Breast epithelium (tissue), 4 donors: ENCODE data around the gene VGLL1. TPM values are rescaled to one million over a fixed set of nuclear protein-coding genes. Genes with fewer than 3 reads are reported as not detected.

Experiments
- DNase-seq, 2 donors: peaks; one replicate each; pipeline ENCODE4 v3.0.0-alpha.2; 2019; ENCODE audit warnings: low spot score in 2 of 2
- H3K27ac ChIP-seq, 2 donors: fragments of 200-600 bp; sonication (generic) in 1 of 2; one replicate each; pipeline ENCODE4 v1.5.1; 2016 to 2019; ENCODE audit warnings: mild to moderate bottlenecking in 1 of 2
- H3K27me3 ChIP-seq, 2 donors: fragments of 200-600 bp; sonication (generic) in 1 of 2; one replicate each; pipeline versions ENCODE4 v1.5.1 to v1.6.0; 2017 to 2019; ENCODE audit warnings: control low read depth in 1 of 2, mild to moderate bottlenecking in 1 of 2
- H3K36me3 ChIP-seq: fragments of 200-600 bp; one replicate; pipeline ENCODE4 v1.5.1; 2019
- H3K4me1 ChIP-seq, 2 donors: fragments of 200-600 bp; sonication (generic); one replicate each; pipeline ENCODE4 v1.5.1; 2016 to 2019; ENCODE audit warnings: control low read depth in 1 of 2
- H3K4me3 ChIP-seq, 3 donors: fragments of 200-600 bp; sonication (generic); 1 replicate in 2 of 3; 2 replicates in 1 of 3; pipeline ENCODE4 v1.5.1; 2016 to 2019; ENCODE audit warnings: mild to moderate bottlenecking in 3 of 3, moderate library complexity in 2 of 3
- H3K9me3 ChIP-seq, 2 donors: fragments of 200-600 bp; sonication (generic) in 1 of 2; one replicate each; pipeline ENCODE4 v1.5.1; 2016 to 2019; ENCODE audit warnings: control low read depth in 1 of 2
- POLR2A ChIP-seq: fragments of 450-650 bp; IDR thresholded peaks from one replicate; pipeline ENCODE4 v1.6.1; 2016; ENCODE audit warnings: antibody characterized with exemption, mild to moderate bottlenecking, moderate library complexity
- POLR2AphosphoS5 ChIP-seq, 3 donors: sonication (generic); formaldehyde crosslinking; IDR thresholded peaks; one replicate each; pipeline ENCODE4 v1.6.1; 2017; ENCODE audit warnings: antibody characterized with exemption in 3 of 3
- intact Hi-C: fragments of 100-400 bp; cut with DNase I; formaldehyde crosslinking; loops from one replicate; pipeline ENCODE4 v1.15.1; 2023; ENCODE audit warnings: low total_unique reads
- total RNA-seq, 3 donors: library from RNA; depleted of rRNA; stranded (reverse); fragments of >200 nt; gene quantifications; one replicate each; pipeline ENCODE4 v1.1.0, GENCODE V29; 2016
- TF ChIP-seq, protein P1 (sequence below), 3 donors: fragments of 450-650 bp; IDR thresholded peaks; one replicate each; pipeline ENCODE4 v1.5.1; 2016 to 2017; ENCODE audit warnings: antibody characterized with exemption in 3 of 3, mild to moderate bottlenecking in 3 of 3, moderate library complexity in 3 of 3

The VGLL1 gene
- total RNA-seq, 3 donors from 2014 or later: 2.5 to 3.9 TPM; not detected in 1

DNA sequence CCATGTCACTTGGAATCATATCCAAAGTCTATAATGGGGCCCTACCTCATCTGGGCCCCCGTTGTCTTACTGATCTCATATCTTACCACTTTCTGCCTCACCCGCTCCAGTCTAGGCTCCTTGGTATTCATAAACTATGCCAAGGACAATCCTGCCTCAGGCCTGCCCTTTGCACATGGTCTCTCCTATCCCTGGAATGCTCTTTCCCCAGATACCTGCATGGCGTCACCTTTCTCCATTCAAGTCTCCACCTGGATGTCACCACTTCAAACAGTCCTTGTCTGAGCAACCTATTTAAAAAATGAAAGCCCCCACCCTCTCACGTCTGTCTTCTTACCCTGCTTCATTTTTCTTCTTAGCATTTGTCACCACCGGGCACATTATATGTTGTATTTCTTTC lies 8.2 kb downstream of the VGLL1 start:
- no peak for DNase-seq
- Histone ChIP-seq H3K9me3 (no peaks in the 10 kb centered on the region), H3K36me3 (no peaks in the 10 kb centered on the region), H3K4me3 (no peak overlapping the region), H3K27me3 (peaks cover 0 to 20% of the 10 kb centered on the region in 2 donors), H3K27ac (no peak overlapping the region), H3K4me1 (no peaks in the 10 kb centered on the region)
- TF ChIP-seq POLR2AphosphoS5 (IDR thresholded peaks at IDR 0.05) (no peak), POLR2A (no peak)
- TF ChIP-seq, protein P1, sequence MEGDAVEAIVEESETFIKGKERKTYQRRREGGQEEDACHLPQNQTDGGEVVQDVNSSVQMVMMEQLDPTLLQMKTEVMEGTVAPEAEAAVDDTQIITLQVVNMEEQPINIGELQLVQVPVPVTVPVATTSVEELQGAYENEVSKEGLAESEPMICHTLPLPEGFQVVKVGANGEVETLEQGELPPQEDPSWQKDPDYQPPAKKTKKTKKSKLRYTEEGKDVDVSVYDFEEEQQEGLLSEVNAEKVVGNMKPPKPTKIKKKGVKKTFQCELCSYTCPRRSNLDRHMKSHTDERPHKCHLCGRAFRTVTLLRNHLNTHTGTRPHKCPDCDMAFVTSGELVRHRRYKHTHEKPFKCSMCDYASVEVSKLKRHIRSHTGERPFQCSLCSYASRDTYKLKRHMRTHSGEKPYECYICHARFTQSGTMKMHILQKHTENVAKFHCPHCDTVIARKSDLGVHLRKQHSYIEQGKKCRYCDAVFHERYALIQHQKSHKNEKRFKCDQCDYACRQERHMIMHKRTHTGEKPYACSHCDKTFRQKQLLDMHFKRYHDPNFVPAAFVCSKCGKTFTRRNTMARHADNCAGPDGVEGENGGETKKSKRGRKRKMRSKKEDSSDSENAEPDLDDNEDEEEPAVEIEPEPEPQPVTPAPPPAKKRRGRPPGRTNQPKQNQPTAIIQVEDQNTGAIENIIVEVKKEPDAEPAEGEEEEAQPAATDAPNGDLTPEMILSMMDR (IDR thresholded peaks at IDR 0.05): no peak
- intact Hi-C loops: no loop called here

DNA sequence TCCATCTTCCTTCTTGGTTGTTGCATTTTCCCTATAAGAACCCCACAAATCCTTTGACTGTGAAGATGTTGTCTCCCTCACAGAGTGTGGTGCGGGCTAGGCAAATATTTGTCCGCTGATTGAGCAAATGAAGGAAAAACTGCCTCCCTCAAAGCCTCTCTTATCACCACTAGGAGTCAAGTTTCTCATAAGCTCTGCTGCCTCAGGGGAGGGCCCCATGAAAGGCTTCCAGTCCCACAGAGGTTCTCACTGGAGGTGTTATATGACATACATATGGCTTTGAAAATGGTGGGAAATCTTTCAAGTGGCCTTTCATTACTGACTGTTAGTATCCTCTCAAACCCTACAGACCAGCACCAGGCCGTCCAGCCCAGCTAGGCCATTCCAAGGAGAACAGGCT lies 9.3 kb downstream of the VGLL1 start:
- DNase-seq: no peak
- H3K4me3 ChIP-seq: no peak overlapping the region
- intact Hi-C loops: no loop called here
- TF ChIP-seq, protein P1 (IDR thresholded peaks at IDR 0.05): no peak
- no peak for TF ChIP-seq POLR2A
- H3K36me3 ChIP-seq: no peaks in the 10 kb centered on the region
- H3K9me3 ChIP-seq: no peaks in the 10 kb centered on the region
- no peak overlapping the region for H3K27ac ChIP-seq
- peaks cover 0 to 20% of the 10 kb centered on the region in 2 donors for H3K27me3 ChIP-seq
- no peaks in the 10 kb centered on the region for H3K4me1 ChIP-seq

DNA sequence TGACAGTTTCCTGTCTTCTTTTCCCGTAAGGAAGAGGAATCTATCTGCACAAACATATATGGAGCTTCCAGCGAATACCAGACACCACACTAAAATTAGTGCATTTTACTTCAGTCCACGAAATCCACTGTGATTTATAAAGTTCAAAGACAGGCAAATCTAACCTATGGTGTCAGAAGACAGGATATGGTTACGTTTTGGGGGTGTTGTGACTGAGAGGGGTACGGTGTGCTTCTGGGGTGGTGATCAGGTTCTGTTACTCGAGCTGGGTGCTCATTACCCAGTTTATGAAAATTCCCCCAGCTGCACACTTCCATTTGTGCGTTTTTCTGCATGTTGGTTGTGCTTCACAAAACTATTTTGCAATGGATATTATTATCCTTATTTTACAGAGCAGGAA lies 10.3 kb downstream of the VGLL1 start:
- no peak overlapping the region for H3K4me3 ChIP-seq
- peaks cover 0 to 22% of the 10 kb centered on the region in 2 donors for H3K27me3 ChIP-seq
- H3K9me3 ChIP-seq: no peaks in the 10 kb centered on the region
- intact Hi-C loops: no loop called here
- no peak for DNase-seq
- no peaks in the 10 kb centered on the region for H3K36me3 ChIP-seq
- TF ChIP-seq POLR2AphosphoS5 (IDR thresholded peaks at IDR 0.05): no peak
- TF ChIP-seq, protein P1 (IDR thresholded peaks at IDR 0.05): no peak
- no peak for TF ChIP-seq POLR2A
- no peak overlapping the region for H3K27ac ChIP-seq
- no peaks in the 10 kb centered on the region for H3K4me1 ChIP-seq

DNA sequence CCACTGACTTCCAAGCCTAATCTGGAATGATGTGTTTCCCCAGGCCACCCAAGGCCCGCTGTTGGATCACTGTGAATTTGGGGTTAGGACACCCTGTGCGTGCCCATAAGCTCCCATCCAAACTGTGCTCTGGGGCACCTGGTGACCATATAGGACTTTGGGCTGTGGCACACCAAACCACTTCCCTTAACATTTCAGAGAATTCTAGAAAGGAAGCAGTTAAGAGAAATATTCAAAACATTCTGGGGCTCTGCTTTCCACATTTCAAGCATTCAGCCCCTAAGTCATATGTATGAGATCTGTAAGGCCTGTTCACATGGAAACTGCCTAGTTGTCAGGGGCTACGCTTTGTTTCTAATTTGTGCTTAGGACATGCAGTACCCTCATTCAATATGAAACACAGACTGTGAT lies 14.4 kb downstream of the VGLL1 start:
- DNase-seq: no peak
- Histone ChIP-seq H3K4me3 (no peak overlapping the region), H3K9me3 (no peaks in the 10 kb centered on the region), H3K36me3 (no peaks in the 10 kb centered on the region), H3K27ac (no peak overlapping the region), H3K27me3 (peaks cover 0 to 30% of the 10 kb centered on the region in 2 donors), H3K4me1 (no peaks in the 10 kb centered on the region)
- intact Hi-C loops: no loop called here
- TF ChIP-seq, protein P1 (IDR thresholded peaks at IDR 0.05): no peak
- TF ChIP-seq POLR2AphosphoS5 (IDR thresholded peaks at IDR 0.05) (no peak), POLR2A (no peak)

DNA sequence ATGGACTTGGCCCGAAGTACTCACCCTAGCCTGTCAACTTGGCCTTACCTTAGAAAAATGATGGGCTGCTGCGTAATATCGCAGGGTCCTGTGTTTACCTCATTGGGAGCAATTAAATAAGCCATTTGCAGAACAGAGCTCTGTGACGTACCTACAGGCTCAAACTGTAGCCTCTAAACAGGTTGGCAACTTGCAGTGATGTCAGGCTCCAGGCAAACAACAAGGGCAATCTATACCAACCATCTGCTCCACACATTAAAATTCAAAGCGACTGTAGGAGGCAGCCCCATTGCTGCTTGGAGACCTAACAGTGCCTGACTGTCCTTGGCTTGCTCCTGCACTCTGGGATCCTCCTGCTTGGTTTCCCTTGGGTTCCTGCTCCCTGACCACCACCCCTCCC lies 17.2 kb downstream of the VGLL1 start:
- Histone ChIP-seq H3K4me3 (no peak overlapping the region), H3K27ac (no peak overlapping the region), H3K9me3 (no peaks in the 10 kb centered on the region), H3K36me3 (no peaks in the 10 kb centered on the region), H3K4me1 (no peaks in the 10 kb centered on the region), H3K27me3 (peaks cover 0 to 36% of the 10 kb centered on the region in 2 donors)
- no peak for DNase-seq
- intact Hi-C loops: no loop called here
- TF ChIP-seq, protein P1 (IDR thresholded peaks at IDR 0.05): no peak
- TF ChIP-seq POLR2AphosphoS5 (IDR thresholded peaks at IDR 0.05) (no peak), POLR2A (no peak)
